Measurements from ENCODE around the gene C19orf67. TPM values are rescaled to one million over a fixed set of nuclear protein-coding genes. Genes with fewer than 3 reads are reported as not detected.

C19orf67 gene
- total and polyA plus RNA-seq, 7 experiments from 2014 or later = 0.34 to 0.78 (median 0.60) TPM; not detected in 4

GRCh38 chr19:14062558-14062855 is 23.1 kb downstream of the C19orf67 start:
- no peak for ATAC-seq

GRCh38 chr19:14061751-14062557 is 23.6 kb downstream of the C19orf67 start, which contains the start of gene PALM3:
PALM3 (minus strand) TSS chr19:14062076; CDS start chr19:14061980, 96 bp downstream.
- Mint-ChIP-seq H3K4me3 (no peak within 1 kb of the TSS), H3K27me3 (peaks cover 16 to 42% (median 30%) of the 10 kb centered on the region in 5 donors), H3K9me3 (peaks cover 0 to 3% (median 0%) of the 10 kb centered on the region in 11 donors), H3K4me1 (peaks cover 9 to 20% (median 16%) of the 10 kb centered on the region in 7 donors), H3K27ac (no peak within 1 kb of the TSS), H3K36me3 (no peaks in the 10 kb centered on the region)
- ATAC-seq (no peak), DNase-seq (no peak)
- peaks cover 9 to 10% of the 10 kb centered on the region in 2 donors for H3K4me1 ChIP-seq (ENCODE audit: control insufficient read depth in 2 of 2, insufficient read depth in 2 of 2, low read length in 2 of 2)
- ChIA-PET POLR2A (no interaction called here), CTCF (no interaction called here)
- no peak within 1 kb of the TSS for H3K27ac ChIP-seq (ENCODE audit: low read depth, low read length)
- H3K27me3 ChIP-seq (ENCODE audit: control insufficient read depth in 2 of 2, insufficient read depth in 2 of 2, low read length in 2 of 2) = peaks cover 5 to 21% of the 10 kb centered on the region in 2 donors
- no peaks in the 10 kb centered on the region for H3K36me3 ChIP-seq (ENCODE audit: control insufficient read depth in 2 of 3, insufficient read depth in 3 of 3, low read length in 3 of 3)
- intact Hi-C loops (cut with micrococcal nuclease) = no loop called here
- H3K9me3 ChIP-seq (ENCODE audit: control insufficient read depth in 2 of 3, low read length in 3 of 3) = no peaks in the 10 kb centered on the region
- no peak within 1 kb of the TSS for H3K4me3 ChIP-seq (ENCODE audit: low read length)

More at GRCh38 chr19:14062558-14062855, 23.1 kb downstream of the C19orf67 start:
- H3K27ac ChIP-seq (ENCODE audit: low read depth, low read length) = no peak overlapping the region
- intact Hi-C loops (cut with micrococcal nuclease) = no loop called here
- POLR2A ChIA-PET = no interaction called here
- Mint-ChIP-seq H3K9me3 (peaks cover 0 to 2% (median 0%) of the 10 kb centered on the region in 11 donors), H3K4me1 (peaks cover 9 to 19% (median 15%) of the 10 kb centered on the region in 7 donors), H3K4me3 (no peak overlapping the region), H3K36me3 (no peaks in the 10 kb centered on the region), H3K27ac (no peak overlapping the region), H3K27me3 (peaks cover 16 to 40% (median 30%) of the 10 kb centered on the region in 5 donors)
- H3K4me1 ChIP-seq (ENCODE audit: control insufficient read depth in 2 of 2, insufficient read depth in 2 of 2, low read length in 2 of 2) = peaks cover 9 to 10% of the 10 kb centered on the region in 2 donors
- CTCF ChIA-PET = no interaction called here
- no peaks in the 10 kb centered on the region for H3K36me3 ChIP-seq (ENCODE audit: control insufficient read depth in 2 of 3, insufficient read depth in 3 of 3, low read length in 3 of 3)
- peaks cover 5 to 21% of the 10 kb centered on the region in 2 donors for H3K27me3 ChIP-seq (ENCODE audit: control insufficient read depth in 2 of 2, insufficient read depth in 2 of 2, low read length in 2 of 2)
- no peak for DNase-seq
- H3K4me3 ChIP-seq (ENCODE audit: low read length) = no peak overlapping the region
- no peaks in the 10 kb centered on the region for H3K9me3 ChIP-seq (ENCODE audit: control insufficient read depth in 2 of 3, low read length in 3 of 3)

- peaks cover 16 to 49% (median 29%) of the 10 kb centered on the region in 5 donors for H3K27me3 Mint-ChIP-seq
- no peak overlapping the region for H3K4me3 Mint-ChIP-seq
- peaks cover 0 to 4% (median 0%) of the 10 kb centered on the region in 11 donors for H3K9me3 Mint-ChIP-seq
- ChIA-PET POLR2A (no interaction called here), CTCF (interaction anchor here (0.6 to 2.6 kb wide), 4 partner anchors 11 to 109 kb away, joined by 3 to 22 read pairs (median 4); partner anchors contain the start of gene MISP3)
- H3K9me3 ChIP-seq (ENCODE audit: control insufficient read depth in 2 of 3, low read length in 3 of 3) = no peaks in the 10 kb centered on the region
- H3K36me3 Mint-ChIP-seq = no peaks in the 10 kb centered on the region
- intact Hi-C loops (cut with micrococcal nuclease) = no loop called here
- ATAC-seq = no peak
- no peaks in the 10 kb centered on the region for H3K36me3 ChIP-seq (ENCODE audit: control insufficient read depth in 2 of 3, insufficient read depth in 3 of 3, low read length in 3 of 3)
- H3K4me1 ChIP-seq (ENCODE audit: control insufficient read depth in 2 of 2, insufficient read depth in 2 of 2, low read length in 2 of 2) = peaks cover 9 to 10% of the 10 kb centered on the region in 2 donors
- no peak for DNase-seq
- peaks cover 9 to 22% (median 19%) of the 10 kb centered on the region in 7 donors for H3K4me1 Mint-ChIP-seq
- no peak overlapping the region for H3K4me3 ChIP-seq (ENCODE audit: low read length)
- no peak overlapping the region for H3K27ac Mint-ChIP-seq
- peaks cover 5 to 21% of the 10 kb centered on the region in 2 donors for H3K27me3 ChIP-seq (ENCODE audit: control insufficient read depth in 2 of 2, insufficient read depth in 2 of 2, low read length in 2 of 2)
- no peak overlapping the region for H3K27ac ChIP-seq (ENCODE audit: low read depth, low read length)
These were observed 24.4 kb downstream of the C19orf67 start for GRCh38 chr19:14061081-14061749.

GRCh38 chr19:14059652-14060155 is 25.9 kb downstream of the C19orf67 start:
- H3K4me3 Mint-ChIP-seq = peak overlapping the region in 4 of 10 donors; percentile 27 to 49 (median 38)
- CTCF ChIA-PET = interaction anchor here (0.5 to 2.6 kb wide), 11 partner anchors 9 to 362 kb away, joined by 3 to 22 read pairs (median 4); partner anchors contain the start of gene MISP3
- no peak for ATAC-seq
- H3K4me1 ChIP-seq (ENCODE audit: control insufficient read depth in 2 of 2, insufficient read depth in 2 of 2, low read length in 2 of 2) = peaks cover 9 to 10% of the 10 kb centered on the region in 2 donors
- no peak for DNase-seq
- POLR2A ChIA-PET = interaction anchor here (0.7 to 1.1 kb wide), 3 partner anchors 10 to 38 kb away, joined by 3 read pairs; no protein-coding TSS in a partner anchor
- peaks cover 5 to 21% of the 10 kb centered on the region in 2 donors for H3K27me3 ChIP-seq (ENCODE audit: control insufficient read depth in 2 of 2, insufficient read depth in 2 of 2, low read length in 2 of 2)
- H3K27me3 Mint-ChIP-seq = peaks cover 16 to 48% (median 27%) of the 10 kb centered on the region in 5 donors
- H3K9me3 ChIP-seq (ENCODE audit: control insufficient read depth in 2 of 3, low read length in 3 of 3) = no peaks in the 10 kb centered on the region
- H3K36me3 Mint-ChIP-seq = no peaks in the 10 kb centered on the region
- H3K36me3 ChIP-seq (ENCODE audit: control insufficient read depth in 2 of 3, insufficient read depth in 3 of 3, low read length in 3 of 3) = no peaks in the 10 kb centered on the region
- no peak overlapping the region for H3K4me3 ChIP-seq (ENCODE audit: low read length)
- no peak overlapping the region for H3K27ac ChIP-seq (ENCODE audit: low read depth, low read length)
- peaks cover 0 to 4% (median 0%) of the 10 kb centered on the region in 11 donors for H3K9me3 Mint-ChIP-seq
- no peak overlapping the region for H3K27ac Mint-ChIP-seq
- H3K4me1 Mint-ChIP-seq = peaks cover 9 to 25% (median 19%) of the 10 kb centered on the region in 7 donors
- intact Hi-C loops (cut with micrococcal nuclease) = loop anchor here in 1 of 2 donors (1.0 kb wide), 1 partner anchor 14 kb away; no protein-coding TSS in a partner anchor

- Histone ChIP-seq H3K27ac (ENCODE audit: low read depth, low read length) (no peak overlapping the region), H3K9me3 (ENCODE audit: control insufficient read depth in 2 of 3, low read length in 3 of 3) (no peaks in the 10 kb centered on the region), H3K36me3 (ENCODE audit: control insufficient read depth in 2 of 3, insufficient read depth in 3 of 3, low read length in 3 of 3) (no peaks in the 10 kb centered on the region), H3K27me3 (ENCODE audit: control insufficient read depth in 2 of 2, insufficient read depth in 2 of 2, low read length in 2 of 2) (peaks cover 5 to 21% of the 10 kb centered on the region in 2 donors), H3K4me3 (ENCODE audit: low read length) (no peak overlapping the region), H3K4me1 (ENCODE audit: control insufficient read depth in 2 of 2, insufficient read depth in 2 of 2, low read length in 2 of 2) (peaks cover 9 to 10% of the 10 kb centered on the region in 2 donors)
- peaks cover 0 to 2% (median 1%) of the 10 kb centered on the region in 5 donors for H3K36me3 Mint-ChIP-seq
- ChIA-PET CTCF (interaction anchor here (1.0 to 2.6 kb wide), 8 partner anchors 10 to 180 kb away, joined by 3 to 22 read pairs (median 7); partner anchors contain the start of gene MISP3), POLR2A (interaction anchor here (0.7 to 1.1 kb wide), 2 partner anchors 29 to 37 kb away, joined by 3 read pairs; no protein-coding TSS in a partner anchor)
- ATAC-seq (peak; percentile 68), DNase-seq (peak in 5 of 9 donors; percentile 30 to 66 (median 46))
- H3K4me3 Mint-ChIP-seq = peak overlapping the region in 9 of 10 donors; percentile 19 to 81 (median 55)
- H3K27ac Mint-ChIP-seq = no peak overlapping the region
- peaks cover 9 to 26% (median 19%) of the 10 kb centered on the region in 7 donors for H3K4me1 Mint-ChIP-seq
- intact Hi-C loops (cut with micrococcal nuclease) = loop anchor here in 1 of 2 donors (1.0 kb wide), 1 partner anchor 14 kb away; no protein-coding TSS in a partner anchor
- H3K27me3 Mint-ChIP-seq = peaks cover 16 to 48% (median 27%) of the 10 kb centered on the region in 5 donors
- peaks cover 0 to 5% (median 0%) of the 10 kb centered on the region in 11 donors for H3K9me3 Mint-ChIP-seq
These were observed 26.5 kb downstream of the C19orf67 start for GRCh38 chr19:14059093-14059480.

All from naive thymus-derived CD4-positive, alpha-beta T cell (primary cell).